Mucosa of descending colon (tissue), 3 donors: ENCODE results near the gene POLR3E. TPM values are rescaled to one million over a fixed set of nuclear protein-coding genes. Genes with fewer than 3 reads are reported as not detected.

Source experiments
- ATAC-seq: fragments of 200-7000 bp; cut with Tn5 transposase; one replicate; pipeline ENCODE4 v1.9.1; 2020; ENCODE audit warnings: mild to moderate bottlenecking, moderate library complexity
- DNase-seq, 3 donors: peaks; one replicate each; pipeline ENCODE4 v3.0.0-alpha.2; 2020
- H3K36me3 ChIP-seq: fragments of 200-600 bp; one replicate; pipeline ENCODE4 v1.8.0; 2021; ENCODE audit warnings: low read depth, mild to moderate bottlenecking
- H3K4me1 ChIP-seq: fragments of 200-600 bp; one replicate; pipeline ENCODE4 v1.8.0; 2021; ENCODE audit warnings: low read depth, mild to moderate bottlenecking
- H3K4me3 ChIP-seq: fragments of 200-600 bp; one replicate; pipeline ENCODE4 v1.8.0; 2021; ENCODE audit warnings: mild to moderate bottlenecking
- H3K9me3 ChIP-seq: fragments of 200-600 bp; one replicate; pipeline ENCODE4 v1.8.0; 2021; ENCODE audit warnings: mild to moderate bottlenecking
- CTCF ChIP-seq: fragments of 200-600 bp; IDR thresholded peaks from one replicate; pipeline ENCODE4 v1.8.0; 2022; ENCODE audit warnings: antibody characterized with exemption, mild to moderate bottlenecking
- intact Hi-C, 2 donors: fragments of 100-400 bp; cut with DNase I in 1 of 2; cut with micrococcal nuclease in 1 of 2; formaldehyde crosslinking; loops; one replicate each; pipeline versions ENCODE4 v1.11.0 to v1.11.1; 2022; cut with DNase I, micrococcal nuclease
- total RNA-seq, 3 donors: library from RNA; stranded (reverse); fragmentation: NEBNext Ultra II Directional in 2 of 3; extraction: Animal tissue kit (Norgen Biotek cat#: 25700) in 2 of 3; gene quantifications; one replicate each; pipeline versions ENCODE4 v1.2.1 to v1.2.4, GENCODE V29; 2021 to 2023
- donor health status: DM: no; HTN: no; CAD: no; lungs with moderate emphysema.
- donor health status: DM: no; HTN: no; CAD: no.
- donor health status: DM: no; HTN: yes; CAD: no.

POLR3E gene
- total RNA-seq, 3 donors from 2014 or later = 37.7 to 54.5 (median 49.5) TPM

DNA sequence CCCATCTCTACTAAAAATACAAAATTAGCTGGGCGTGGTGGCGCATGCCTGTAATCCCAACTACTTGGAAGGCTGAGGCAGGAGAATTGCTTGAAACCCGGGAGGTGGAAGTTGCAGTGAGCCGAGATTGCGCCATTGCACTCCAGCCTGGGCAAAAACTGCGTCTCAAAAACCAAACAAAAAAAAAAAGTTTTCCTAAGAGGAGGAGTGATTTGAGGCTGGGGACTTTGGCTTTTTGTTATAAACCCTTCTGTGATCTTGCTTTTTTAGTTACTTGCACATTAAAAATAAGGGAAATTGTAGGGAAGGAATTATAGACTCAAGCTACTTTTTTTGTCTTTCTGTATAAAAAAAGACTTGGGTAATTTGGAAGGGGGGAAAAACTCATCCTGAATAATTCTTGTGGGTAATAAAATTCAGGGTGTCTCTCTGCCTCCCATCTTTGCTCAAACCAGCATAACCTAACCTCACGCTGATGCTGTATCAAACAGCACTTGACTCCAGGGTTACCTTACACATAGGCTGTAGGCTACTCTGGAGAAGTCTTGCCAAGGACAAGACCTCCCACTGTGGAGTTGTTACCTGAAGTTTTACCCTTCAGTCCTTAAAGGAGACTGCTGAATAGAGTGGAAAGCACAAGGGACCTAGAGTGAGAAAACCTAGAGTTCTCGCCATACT is 78.9 kb downstream of the POLR3E start:
- no peak overlapping the region for H3K4me3 ChIP-seq
- no peak for DNase-seq
- TF ChIP-seq CTCF = no peak
- no peaks in the 10 kb centered on the region for H3K9me3 ChIP-seq
- intact Hi-C loops = no loop called here
- H3K36me3 ChIP-seq = no peaks in the 10 kb centered on the region
- ATAC-seq = no peak
- peaks cover 22% of the 10 kb centered on the region for H3K4me1 ChIP-seq

DNA sequence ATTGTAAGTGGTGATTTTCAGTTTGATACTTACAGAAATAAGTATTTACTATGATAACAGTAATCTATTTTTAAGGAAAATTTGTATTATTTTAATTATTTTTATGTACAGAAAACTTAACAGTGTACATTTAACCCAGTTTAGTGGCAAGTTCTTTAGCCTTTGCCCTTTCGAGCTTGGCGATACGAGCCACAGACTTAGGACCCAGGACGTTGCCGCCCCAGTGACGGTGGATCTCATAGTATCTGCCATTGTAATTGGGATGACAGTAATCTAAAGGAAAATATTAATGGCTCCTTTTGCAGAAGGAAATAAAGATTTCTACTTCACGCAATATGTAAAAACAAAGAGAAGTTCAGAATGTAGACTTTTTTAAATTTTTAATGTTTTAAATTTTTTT is 82.4 kb downstream of the POLR3E start:
- Histone ChIP-seq H3K9me3 (no peaks in the 10 kb centered on the region), H3K36me3 (no peaks in the 10 kb centered on the region), H3K4me3 (no peak overlapping the region), H3K4me1 (no peaks in the 10 kb centered on the region)
- no peak for TF ChIP-seq CTCF
- no peak for DNase-seq
- intact Hi-C loops = no loop called here
- ATAC-seq = no peak

DNA sequence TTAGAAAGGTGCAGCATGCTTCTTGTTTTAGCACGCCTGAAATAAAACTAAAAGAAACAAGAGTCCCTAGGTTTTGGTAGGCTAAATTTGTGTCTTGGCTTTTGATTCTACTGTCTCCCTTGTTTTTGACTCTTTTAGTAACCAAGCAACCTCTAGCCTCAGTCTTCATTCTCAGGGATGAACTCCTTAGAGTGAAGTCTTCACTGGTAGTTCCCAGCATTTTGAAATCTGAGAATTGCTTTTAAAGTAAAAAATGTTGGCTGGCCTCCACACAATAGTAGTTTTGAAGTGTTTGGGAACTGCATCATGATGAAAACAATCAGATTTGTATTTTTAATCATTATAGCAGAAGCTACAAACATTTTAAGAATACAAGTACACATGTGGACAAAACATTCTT is 83.3 kb downstream of the POLR3E start:
- no peak overlapping the region for H3K4me3 ChIP-seq
- DNase-seq (no peak), ATAC-seq (no peak)
- no peaks in the 10 kb centered on the region for H3K36me3 ChIP-seq
- intact Hi-C loops = no loop called here
- no peaks in the 10 kb centered on the region for H3K9me3 ChIP-seq
- no peaks in the 10 kb centered on the region for H3K4me1 ChIP-seq
- TF ChIP-seq CTCF = no peak

DNA sequence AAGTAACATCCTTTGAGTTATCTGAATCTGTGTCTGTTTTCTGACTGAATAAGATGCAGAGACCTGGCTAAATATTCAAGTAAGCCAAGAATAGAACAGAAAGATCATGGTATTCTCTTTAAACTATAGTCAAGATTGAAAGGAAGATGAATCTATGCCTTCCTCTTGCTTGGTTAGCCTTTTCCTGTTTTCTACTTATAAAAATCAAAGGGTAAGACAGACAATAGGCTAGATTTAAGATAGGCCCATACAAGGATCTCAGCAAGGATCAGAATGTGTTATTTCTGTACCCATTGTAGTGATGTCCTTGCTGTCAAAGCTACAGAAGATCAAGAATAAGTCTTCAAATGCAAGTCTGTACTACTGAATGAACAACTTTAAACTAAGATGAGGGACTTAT is 84.2 kb downstream of the POLR3E start:
- no peaks in the 10 kb centered on the region for H3K9me3 ChIP-seq
- H3K36me3 ChIP-seq = no peaks in the 10 kb centered on the region
- TF ChIP-seq CTCF = no peak
- ATAC-seq = no peak
- intact Hi-C loops = no loop called here
- DNase-seq = no peak
- no peak overlapping the region for H3K4me3 ChIP-seq
- H3K4me1 ChIP-seq = no peaks in the 10 kb centered on the region

- no peak overlapping the region for H3K4me3 ChIP-seq
- H3K36me3 ChIP-seq = no peaks in the 10 kb centered on the region
- intact Hi-C loops = no loop called here
- H3K4me1 ChIP-seq = no peaks in the 10 kb centered on the region
- no peaks in the 10 kb centered on the region for H3K9me3 ChIP-seq
- DNase-seq = no peak
- TF ChIP-seq CTCF = no peak
- ATAC-seq = no peak
Measured at GRCh38 chr16:22383827-22384226, 86.6 kb downstream of the POLR3E start.

Other genes with a start within 250 kb of the POLR3E start
- under 1 TPM in 2 of 3 donors, not detected in 1; 0.44 to 0.46 TPM for gene VWA3A, start 204.9 kb upstream of the POLR3E start, total RNA-seq
- gene SDR42E2, start 134.9 kb upstream of the POLR3E start, total RNA-seq = not detected
- gene EEF2K, start 91.1 kb upstream of the POLR3E start, total RNA-seq = 10 to 100 TPM; 38.6 to 60.8 (median 39.7) TPM
- gene CDR2, start 77.2 kb downstream of the POLR3E start, total RNA-seq = 10 to 100 TPM; 23.8 to 30.4 (median 26.3) TPM
- gene NPIPB5, start 213.5 kb downstream of the POLR3E start, total RNA-seq = 100 to 1,000 TPM; 255 to 405 (median 328) TPM